ENCODE data around the gene RAB6C. TPM values are rescaled to one million over a fixed set of nuclear protein-coding genes. Genes with fewer than 3 reads are reported as not detected.
"Not testable (repeated sequence)": the region's sequence is repeated elsewhere in the genome, so short reads cannot be mapped to it uniquely, and the experiment has no call there.

Gene RAB6C
- total RNA-seq, 3 donors from 2014 or later (not counting 1 experiment from before 2014, with no cell fraction given) = 0.09 TPM; not detected in 2

DNA sequence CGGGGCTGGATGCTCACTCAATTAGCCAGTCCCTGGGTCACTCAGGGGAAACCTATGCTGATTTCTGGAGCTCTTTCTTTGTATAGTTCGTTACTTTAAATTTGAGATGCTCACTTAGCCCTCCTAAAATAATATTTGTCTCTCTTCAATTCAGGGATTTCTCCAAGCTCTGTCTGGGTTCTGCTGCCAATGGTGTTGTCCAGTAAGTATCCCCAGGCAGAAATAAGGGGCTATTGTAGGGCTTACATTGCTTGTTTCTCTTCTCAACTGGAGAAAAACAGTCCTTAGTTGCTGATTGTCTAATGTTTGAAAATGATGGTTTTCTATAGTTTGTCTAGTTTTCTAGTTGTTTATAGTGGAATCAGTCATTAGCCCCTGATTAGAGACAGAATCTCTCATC lies 5.0 kb downstream of the RAB6C start:
- Histone ChIP-seq H3K9me3 (ENCODE audit: control insufficient read depth, insufficient read depth, low read length) (no peaks in the 10 kb centered on the region), H3K4me3 (ENCODE audit: low read length) (no peak overlapping the region), H3K4me1 (ENCODE audit: control insufficient read depth, insufficient read depth, low read length) (no peaks in the 10 kb centered on the region), H3K36me3 (ENCODE audit: control insufficient read depth, insufficient read depth, low read length) (no peaks in the 10 kb centered on the region), H3K27me3 (ENCODE audit: control insufficient read depth, insufficient read depth, low read length) (no peaks in the 10 kb centered on the region), H3K27ac (ENCODE audit: low read length) (no peak overlapping the region)
- Mint-ChIP-seq H3K27me3 (ENCODE audit: low read depth in 2 of 2) (peaks cover 24 to 43% of the 10 kb centered on the region in 2 donors), H3K4me1 (peaks cover 0 to 6% of the 10 kb centered on the region in 2 donors), H3K27ac (no peak overlapping the region), H3K4me3 (no peak overlapping the region), H3K36me3 (peaks cover 5% of the 10 kb centered on the region), H3K9me3 (no peaks in the 10 kb centered on the region)
- intact Hi-C loops (cut with micrococcal nuclease) = no loop called here
- TF ChIP-seq, protein P1, sequence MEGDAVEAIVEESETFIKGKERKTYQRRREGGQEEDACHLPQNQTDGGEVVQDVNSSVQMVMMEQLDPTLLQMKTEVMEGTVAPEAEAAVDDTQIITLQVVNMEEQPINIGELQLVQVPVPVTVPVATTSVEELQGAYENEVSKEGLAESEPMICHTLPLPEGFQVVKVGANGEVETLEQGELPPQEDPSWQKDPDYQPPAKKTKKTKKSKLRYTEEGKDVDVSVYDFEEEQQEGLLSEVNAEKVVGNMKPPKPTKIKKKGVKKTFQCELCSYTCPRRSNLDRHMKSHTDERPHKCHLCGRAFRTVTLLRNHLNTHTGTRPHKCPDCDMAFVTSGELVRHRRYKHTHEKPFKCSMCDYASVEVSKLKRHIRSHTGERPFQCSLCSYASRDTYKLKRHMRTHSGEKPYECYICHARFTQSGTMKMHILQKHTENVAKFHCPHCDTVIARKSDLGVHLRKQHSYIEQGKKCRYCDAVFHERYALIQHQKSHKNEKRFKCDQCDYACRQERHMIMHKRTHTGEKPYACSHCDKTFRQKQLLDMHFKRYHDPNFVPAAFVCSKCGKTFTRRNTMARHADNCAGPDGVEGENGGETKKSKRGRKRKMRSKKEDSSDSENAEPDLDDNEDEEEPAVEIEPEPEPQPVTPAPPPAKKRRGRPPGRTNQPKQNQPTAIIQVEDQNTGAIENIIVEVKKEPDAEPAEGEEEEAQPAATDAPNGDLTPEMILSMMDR (IDR thresholded peaks at IDR 0.05) = no peak
- DNase-seq (no peak), ATAC-seq (no peak)
- WGBS (ENCODE audit: insufficient coverage) = 91% methylated on average over 2 of the region's 2 CpGs

DNA sequence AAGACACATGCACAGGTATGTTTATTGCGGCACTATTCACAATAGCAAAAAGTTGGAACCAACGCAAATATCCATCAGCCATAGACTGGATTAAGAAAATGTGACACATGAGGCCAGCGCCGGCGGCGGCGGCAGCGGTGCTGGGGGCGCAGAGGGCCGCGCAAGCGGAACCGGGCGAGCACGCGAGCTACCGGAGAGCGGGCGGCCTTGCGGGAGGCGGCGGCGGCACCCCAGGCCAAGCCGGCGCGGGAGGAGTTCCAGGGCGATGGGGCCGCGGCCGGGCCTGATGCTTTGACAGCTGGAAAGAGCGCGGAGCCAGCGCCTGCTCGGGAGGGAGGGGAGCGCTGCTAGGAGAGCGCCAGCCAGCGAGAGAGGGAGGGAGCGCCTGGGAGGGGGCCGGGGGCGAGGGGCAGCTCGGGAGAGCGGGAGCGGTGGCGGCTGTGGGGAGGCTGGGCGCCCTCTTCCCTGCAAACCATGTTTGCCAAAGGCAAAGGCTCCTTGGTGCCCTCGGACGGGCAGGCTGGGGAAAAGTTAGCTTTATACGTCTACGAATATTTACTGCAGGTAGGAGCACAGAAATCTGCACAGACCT lies 13.0 kb downstream of the RAB6C start:
- intact Hi-C loops (cut with micrococcal nuclease); H3K36me3 ChIP-seq (ENCODE audit: control insufficient read depth, insufficient read depth, low read length); H3K9me3 Mint-ChIP-seq; H3K9me3 ChIP-seq (ENCODE audit: control insufficient read depth, insufficient read depth, low read length); H3K4me1 ChIP-seq (ENCODE audit: control insufficient read depth, insufficient read depth, low read length); DNase-seq; H3K27ac ChIP-seq (ENCODE audit: low read length); H3K4me3 Mint-ChIP-seq; H3K36me3 Mint-ChIP-seq; H3K4me1 Mint-ChIP-seq; H3K27ac Mint-ChIP-seq; H3K27me3 ChIP-seq (ENCODE audit: control insufficient read depth, insufficient read depth, low read length); H3K4me3 ChIP-seq (ENCODE audit: low read length); ATAC-seq: not testable (repeated sequence)
- peaks cover 27 to 55% of the 10 kb centered on the region in 2 donors for H3K27me3 Mint-ChIP-seq (ENCODE audit: low read depth in 2 of 2)
- WGBS (ENCODE audit: insufficient coverage) = 12% methylated on average over 26 of the region's 49 CpGs

DNA sequence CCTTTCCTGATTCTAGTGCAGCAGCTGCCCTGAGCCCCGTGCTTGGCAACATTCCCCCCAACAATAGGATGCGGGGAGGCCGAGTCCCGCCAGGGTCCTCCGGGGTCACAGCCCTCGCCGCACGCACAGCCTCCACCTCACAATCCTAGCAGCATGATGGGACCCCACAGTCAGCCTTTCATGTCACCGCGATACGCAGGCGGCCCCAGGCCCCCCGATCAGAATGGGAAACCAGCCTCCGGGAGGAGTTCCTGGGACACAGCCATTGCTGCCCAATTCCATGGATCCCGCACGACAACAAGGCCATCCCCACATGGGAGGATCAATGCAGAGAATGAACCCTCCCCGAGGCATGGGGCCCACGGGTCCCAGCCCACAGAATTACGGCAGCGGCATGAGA lies 13.7 kb downstream of the RAB6C start:
- intact Hi-C loops (cut with micrococcal nuclease); H3K9me3 Mint-ChIP-seq; H3K27ac ChIP-seq (ENCODE audit: low read length); H3K4me3 Mint-ChIP-seq; H3K4me1 ChIP-seq (ENCODE audit: control insufficient read depth, insufficient read depth, low read length); H3K9me3 ChIP-seq (ENCODE audit: control insufficient read depth, insufficient read depth, low read length); DNase-seq; H3K36me3 ChIP-seq (ENCODE audit: control insufficient read depth, insufficient read depth, low read length); ATAC-seq; H3K4me3 ChIP-seq (ENCODE audit: low read length); H3K36me3 Mint-ChIP-seq; H3K27me3 ChIP-seq (ENCODE audit: control insufficient read depth, insufficient read depth, low read length); H3K4me1 Mint-ChIP-seq; H3K27ac Mint-ChIP-seq: not testable (repeated sequence)
- H3K27me3 Mint-ChIP-seq (ENCODE audit: low read depth in 2 of 2) = peaks cover 25 to 55% of the 10 kb centered on the region in 2 donors
- 47% methylated on average over 20 of the region's 20 CpGs for WGBS (ENCODE audit: insufficient coverage)

DNA sequence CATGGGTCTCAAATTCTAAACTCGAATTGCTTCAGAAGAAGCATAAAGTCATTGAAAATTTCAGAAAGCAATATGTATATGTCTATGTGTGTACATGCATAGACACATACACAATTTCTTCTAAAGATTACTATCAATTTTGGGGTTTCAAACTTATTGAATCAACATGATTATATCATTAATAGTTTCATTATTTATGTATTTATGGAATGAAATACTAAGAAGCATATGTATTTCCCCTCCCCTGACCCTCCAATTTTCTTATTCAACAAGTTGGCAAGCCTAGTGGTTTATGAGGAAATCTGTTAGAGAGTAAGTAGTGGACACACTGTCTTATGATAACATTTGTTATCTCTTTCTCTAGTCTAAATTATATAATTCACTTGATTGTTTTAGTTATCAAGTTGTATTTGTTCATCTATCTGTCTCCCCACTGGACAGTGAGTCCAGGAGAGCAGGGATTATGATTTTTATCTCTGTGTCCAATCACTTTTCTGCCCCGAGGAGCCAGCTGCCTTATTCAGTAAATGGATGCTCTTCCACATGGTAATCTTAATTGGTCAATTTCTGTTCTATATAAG lies 17.3 kb downstream of the RAB6C start:
- H3K27me3 Mint-ChIP-seq (ENCODE audit: low read depth in 2 of 2) = peaks cover 18 to 58% of the 10 kb centered on the region in 2 donors
- H3K27ac ChIP-seq (ENCODE audit: low read length); H3K36me3 Mint-ChIP-seq; H3K27ac Mint-ChIP-seq; H3K27me3 ChIP-seq (ENCODE audit: control insufficient read depth, insufficient read depth, low read length); H3K4me3 Mint-ChIP-seq; H3K9me3 ChIP-seq (ENCODE audit: control insufficient read depth, insufficient read depth, low read length); DNase-seq; H3K4me1 Mint-ChIP-seq; H3K36me3 ChIP-seq (ENCODE audit: control insufficient read depth, insufficient read depth, low read length); ATAC-seq; H3K9me3 Mint-ChIP-seq; H3K4me3 ChIP-seq (ENCODE audit: low read length); H3K4me1 ChIP-seq (ENCODE audit: control insufficient read depth, insufficient read depth, low read length); intact Hi-C loops (cut with micrococcal nuclease): not testable (repeated sequence)
- 88% methylated on average over 1 of the region's 2 CpGs for WGBS (ENCODE audit: insufficient coverage)

DNA sequence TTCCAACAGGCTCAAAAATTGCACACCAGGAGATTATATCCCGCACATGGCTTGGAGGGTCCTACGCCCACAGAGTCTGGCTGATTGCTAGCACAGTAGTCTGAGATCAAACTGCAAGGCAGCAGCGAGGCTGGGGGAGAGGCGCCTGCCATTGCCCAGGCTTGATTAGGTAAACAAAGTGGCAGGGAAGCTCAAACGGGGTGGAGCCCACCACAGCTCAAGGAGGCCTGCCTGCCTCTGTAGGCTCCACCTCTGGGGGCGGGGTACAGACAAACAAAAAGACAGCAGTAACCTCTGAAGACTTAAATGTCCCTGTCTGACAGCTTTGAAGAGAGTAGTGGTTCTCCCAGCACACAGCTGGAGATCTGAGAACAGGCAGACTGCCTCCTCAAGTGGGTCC lies 19.3 kb downstream of the RAB6C start:
- H3K27ac ChIP-seq (ENCODE audit: low read length); H3K9me3 ChIP-seq (ENCODE audit: control insufficient read depth, insufficient read depth, low read length); H3K36me3 ChIP-seq (ENCODE audit: control insufficient read depth, insufficient read depth, low read length); H3K36me3 Mint-ChIP-seq; intact Hi-C loops (cut with micrococcal nuclease); H3K4me3 ChIP-seq (ENCODE audit: low read length); H3K4me1 ChIP-seq (ENCODE audit: control insufficient read depth, insufficient read depth, low read length); H3K9me3 Mint-ChIP-seq; H3K27ac Mint-ChIP-seq; H3K4me3 Mint-ChIP-seq; H3K4me1 Mint-ChIP-seq; ATAC-seq; H3K27me3 ChIP-seq (ENCODE audit: control insufficient read depth, insufficient read depth, low read length); DNase-seq: not testable (repeated sequence)
- WGBS (ENCODE audit: insufficient coverage) = 83% methylated on average over 6 of the region's 6 CpGs
- H3K27me3 Mint-ChIP-seq (ENCODE audit: low read depth in 2 of 2) = peaks cover 9 to 44% of the 10 kb centered on the region in 2 donors

DNA sequence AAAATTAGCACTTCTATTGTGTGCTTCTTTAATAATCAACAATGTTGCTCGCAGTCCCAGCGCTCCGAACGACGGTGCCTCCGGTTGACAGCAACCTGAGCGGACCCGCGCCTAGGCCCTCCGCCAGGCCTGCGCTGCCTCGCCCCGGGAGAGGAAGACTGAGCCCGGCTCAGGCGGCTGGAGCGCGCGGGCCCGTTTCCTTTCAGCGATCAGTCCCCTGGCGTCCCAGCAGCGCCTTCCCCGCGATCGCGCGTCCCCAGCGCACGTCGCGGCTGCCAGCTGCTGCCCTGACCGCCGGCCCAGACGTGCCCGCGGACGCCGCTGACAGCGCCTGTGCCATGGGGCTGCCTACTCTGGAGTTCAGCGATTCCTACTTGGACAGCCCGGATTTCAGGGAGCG lies 26.4 kb downstream of the RAB6C start:
- peaks cover 23 to 25% of the 10 kb centered on the region in 2 donors for H3K27me3 Mint-ChIP-seq (ENCODE audit: low read depth in 2 of 2)
- H3K4me3 ChIP-seq (ENCODE audit: low read length); DNase-seq; H3K4me3 Mint-ChIP-seq; H3K27me3 ChIP-seq (ENCODE audit: control insufficient read depth, insufficient read depth, low read length); ATAC-seq; H3K9me3 ChIP-seq (ENCODE audit: control insufficient read depth, insufficient read depth, low read length); H3K4me1 ChIP-seq (ENCODE audit: control insufficient read depth, insufficient read depth, low read length); H3K36me3 Mint-ChIP-seq; H3K4me1 Mint-ChIP-seq; H3K36me3 ChIP-seq (ENCODE audit: control insufficient read depth, insufficient read depth, low read length); intact Hi-C loops (cut with micrococcal nuclease); H3K9me3 Mint-ChIP-seq; H3K27ac ChIP-seq (ENCODE audit: low read length); H3K27ac Mint-ChIP-seq: not testable (repeated sequence)
- WGBS (ENCODE audit: insufficient coverage) = 11% methylated on average over 33 of the region's 42 CpGs

DNA sequence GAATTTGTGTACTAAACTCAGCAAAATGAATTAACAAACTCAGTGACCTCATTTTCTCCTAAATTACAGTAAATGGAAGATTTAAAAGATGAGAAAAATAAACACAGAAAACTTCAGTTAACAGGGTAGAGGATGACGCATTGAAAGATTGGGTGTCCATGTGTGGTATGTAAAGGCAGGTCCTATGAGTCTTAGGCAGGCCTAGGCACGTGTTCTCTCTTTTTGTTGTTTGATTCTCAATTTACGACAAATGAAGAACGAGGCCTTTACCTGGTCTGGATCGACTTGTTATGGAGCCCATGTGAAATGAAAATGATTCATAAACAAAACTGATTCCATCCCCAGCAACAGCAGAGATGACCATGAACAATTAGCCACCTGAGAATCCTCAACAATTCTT lies 37.2 kb downstream of the RAB6C start:
- H3K27ac Mint-ChIP-seq = not testable (repeated sequence)
- WGBS (ENCODE audit: insufficient coverage) = 88% methylated on average over 5 of the region's 5 CpGs

More for the DNA sequence above, 37.2 kb downstream of the RAB6C start:
- intact Hi-C loops (cut with micrococcal nuclease); DNase-seq; H3K9me3 ChIP-seq (ENCODE audit: control insufficient read depth, insufficient read depth, low read length); H3K4me3 ChIP-seq (ENCODE audit: low read length); H3K27ac ChIP-seq (ENCODE audit: low read length); H3K36me3 ChIP-seq (ENCODE audit: control insufficient read depth, insufficient read depth, low read length); H3K27me3 ChIP-seq (ENCODE audit: control insufficient read depth, insufficient read depth, low read length); ATAC-seq; H3K4me1 Mint-ChIP-seq; H3K4me3 Mint-ChIP-seq; H3K36me3 Mint-ChIP-seq; H3K9me3 Mint-ChIP-seq; H3K4me1 ChIP-seq (ENCODE audit: control insufficient read depth, insufficient read depth, low read length): not testable (repeated sequence)
- H3K27me3 Mint-ChIP-seq (ENCODE audit: low read depth in 2 of 2) = peaks cover 13 to 35% of the 10 kb centered on the region in 2 donors
